Measurements from ENCODE around the gene CCDC66.

Gene CCDC66

DNA sequence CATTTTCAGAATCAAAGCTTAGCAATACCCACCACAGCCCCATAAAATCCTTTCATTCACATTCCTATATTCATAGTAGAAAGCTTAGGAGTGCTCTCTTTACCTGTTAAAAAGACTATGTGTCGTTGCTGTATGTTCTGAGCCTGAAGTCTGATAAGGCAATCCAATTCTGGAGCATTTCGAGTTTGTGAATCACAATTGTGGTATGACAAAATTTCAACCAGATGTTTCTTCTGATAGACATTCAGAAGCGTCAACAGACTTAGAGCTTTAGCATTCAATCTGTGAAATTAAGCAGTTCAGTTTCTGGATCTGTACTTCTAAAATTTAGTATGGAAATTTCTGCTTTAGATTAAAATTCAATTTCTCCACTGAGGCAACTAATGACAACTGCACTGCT is 67.8 kb downstream of the CCDC66 start:
- DNase-seq: peak; percentile 54

- no peak for DNase-seq
Observed at GRCh38 chr3:56629047-56629446, 72.1 kb downstream of the CCDC66 start.

- DNase-seq: no peak
Observed at GRCh38 chr3:56629451-56629850, 72.5 kb downstream of the CCDC66 start.

GRCh38 chr3:56630966-56631365 is 74.0 kb downstream of the CCDC66 start:
- no peak for DNase-seq

GRCh38 chr3:56633181-56633580 is 76.2 kb downstream of the CCDC66 start:
- no peak for DNase-seq

GRCh38 chr3:56633602-56634535 is 76.9 kb downstream of the CCDC66 start:
- no peak for DNase-seq

- DNase-seq: no peak
Observed at GRCh38 chr3:56645407-56645806, 88.4 kb downstream of the CCDC66 start.

- DNase-seq: no peak
Observed at GRCh38 chr3:56654460-56654859, 97.5 kb downstream of the CCDC66 start.

GRCh38 chr3:56655709-56656108 is 98.7 kb downstream of the CCDC66 start:
- DNase-seq: no peak

DNA sequence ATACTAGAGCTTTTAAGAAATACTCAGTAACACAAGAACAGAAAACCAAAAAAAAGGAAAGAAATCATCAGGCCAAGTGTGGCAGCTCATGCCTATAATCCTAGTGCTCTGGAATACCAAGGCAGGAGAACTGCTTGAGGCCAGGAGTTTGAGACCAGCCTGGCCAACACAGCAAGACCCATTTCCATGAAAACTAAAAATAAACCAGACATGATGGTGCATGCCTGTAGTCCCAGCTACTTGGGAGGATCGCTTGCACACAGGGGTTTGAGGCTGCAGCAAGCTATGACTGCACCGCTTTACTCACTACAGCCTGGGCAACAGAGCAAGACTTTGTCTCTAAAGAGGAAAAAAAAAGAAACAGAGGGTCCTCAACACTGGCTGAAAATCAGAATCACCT is 107.8 kb downstream of the CCDC66 start:
- DNase-seq: no peak

DNA sequence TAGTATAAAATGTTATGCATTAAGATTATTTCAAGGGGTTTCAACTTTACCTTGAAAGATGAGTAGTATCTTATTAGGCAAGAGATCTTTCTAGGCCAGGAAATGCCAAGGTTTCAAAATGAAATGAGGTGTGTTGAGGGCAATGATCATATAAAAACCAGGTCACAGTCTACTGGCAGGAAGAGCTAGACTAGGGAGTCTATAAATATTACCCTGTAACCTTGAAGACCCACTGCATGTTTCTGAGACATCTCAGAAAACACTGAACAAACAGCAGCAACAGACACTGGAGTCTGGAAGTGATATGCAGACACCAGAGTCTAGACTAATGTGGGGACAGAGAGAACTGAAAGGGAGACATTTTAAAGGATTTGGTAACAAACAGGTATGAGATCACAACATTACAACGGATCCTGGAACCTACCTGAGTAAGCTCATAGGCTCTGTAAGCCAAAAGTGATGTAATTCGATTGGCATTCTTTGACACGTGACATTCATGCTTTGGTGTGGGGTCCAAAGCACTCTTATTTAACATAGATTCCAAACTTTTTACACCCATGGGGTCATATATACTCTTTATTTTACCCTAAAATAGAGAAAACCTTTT is 111.1 kb downstream of the CCDC66 start:
- no peak for DNase-seq
